Measurements from ENCODE around the gene SSC5D.

- TF ChIP-seq CTCF (IDR thresholded peaks at IDR 0.05) = no peak
- TF ChIP-seq POLR2A (IDR thresholded peaks at IDR 0.05) = no peak
These were observed 28.1 kb upstream of the SSC5D start for GRCh38 chr19:55459950-55460657.

Measured in uterus (tissue), 2 donors.